GM12892 (cell line): Measurements from ENCODE around the gene VAV2.
"Not testable (repeated sequence)": the region's sequence is repeated elsewhere in the genome, so short reads cannot be mapped to it uniquely, and the experiment has no call there.

ENCODE experiments used
- POLR2A ChIP-seq: IDR thresholded peaks from 2 replicates; pipeline ENCODE4 v1.6.1; 2011; ENCODE audit warnings: low read depth, low read length, control low read depth
- POLR2AphosphoS5 ChIP-seq: IDR thresholded peaks from 2 replicates; pipeline ENCODE4 v1.6.1; 2011; ENCODE audit warnings: low read depth, low read length, control low read depth

DNA sequence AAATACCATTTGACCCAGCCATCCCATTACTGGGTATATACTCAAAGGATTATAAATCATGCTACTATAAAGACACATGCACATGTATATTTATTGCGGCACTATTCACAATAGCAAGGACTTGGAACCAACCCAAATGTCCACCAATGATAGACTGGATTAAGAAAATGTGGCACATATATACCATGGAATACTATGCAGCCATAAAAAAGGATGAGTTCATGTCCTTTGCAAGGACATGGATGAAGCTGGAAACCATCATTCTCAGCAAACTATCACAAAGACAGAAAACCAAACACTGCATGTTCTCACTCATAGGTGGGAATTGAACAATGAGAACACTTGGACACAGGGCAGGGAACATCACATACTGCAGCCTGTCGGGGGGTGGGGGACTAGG, 68.5 kb downstream of the VAV2 start:
- TF ChIP-seq POLR2A, POLR2AphosphoS5: not testable (repeated sequence)
